Keratinocyte (primary cell): ENCODE measurements around the gene SOX10. TPM values are rescaled to one million over a fixed set of nuclear protein-coding genes. Genes with fewer than 3 reads are reported as not detected.

Experiments
- DNase-seq: peaks from one replicate; pipeline ENCODE4 v3.0.0-alpha.2; 2011; ENCODE audit warnings: low read depth, missing footprints, low spot score
- FAIRE-seq: peaks from 2 replicates; lab custom pipeline; 2011; peaks lifted over from hg19 to GRCh38; lab: Jason Lieb, UNC
- H2AFZ ChIP-seq: 2 replicates; pipeline ENCODE4 v1.6.0; 2012; ENCODE audit warnings: low read length, control low read depth, inconsistent platforms; ENCODE audit not compliant: control insufficient read depth
- H3K27ac ChIP-seq: 2 replicates; pipeline ENCODE4 v1.5.1; 2011; ENCODE audit warnings: low read length; ENCODE audit not compliant: control insufficient read depth, insufficient read depth
- H3K27me3 ChIP-seq: 3 replicates; pipeline ENCODE4 v1.6.0; 2011; ENCODE audit warnings: low read length; ENCODE audit not compliant: control insufficient read depth, insufficient read depth; ENCODE audit errors: extremely low read depth
- H3K36me3 ChIP-seq, 2 experiments: 2 replicates in 1 of 2; 3 replicates in 1 of 2; pipeline ENCODE4 v1.5.1; 2011; ENCODE audit warnings: low read length in 2 of 2, mild to moderate bottlenecking in 1 of 2; ENCODE audit not compliant: control insufficient read depth in 2 of 2, insufficient read depth in 2 of 2; ENCODE audit errors: extremely low read depth in 1 of 2
- H3K4me1 ChIP-seq: 3 replicates; pipeline ENCODE4 v1.5.1; 2011; ENCODE audit warnings: low read length; ENCODE audit not compliant: control insufficient read depth, insufficient read depth; ENCODE audit errors: extremely low read depth
- H3K4me2 ChIP-seq: 3 replicates; pipeline ENCODE4 v1.6.0; 2011; ENCODE audit warnings: low read depth, low read length; ENCODE audit not compliant: control insufficient read depth, insufficient read depth; ENCODE audit errors: extremely low read depth
- H3K4me3 ChIP-seq, 3 experiments: fragments of 200-600 bp in 1 of 3; sonication (generic) in 1 of 3; 2 replicates in 2 of 3; 3 replicates in 1 of 3; pipeline ENCODE4 v1.5.1; 2011 to 2016; ENCODE audit warnings: low read length in 3 of 3, mild to moderate bottlenecking in 3 of 3, control low read depth in 2 of 3, inconsistent platforms in 1 of 3, low read depth in 1 of 3, mixed read lengths in 1 of 3, mixed run types in 1 of 3, moderate library complexity in 1 of 3; ENCODE audit not compliant: control insufficient read depth in 2 of 3, insufficient read depth in 2 of 3; ENCODE audit errors: extremely low read depth in 1 of 3
- H3K79me2 ChIP-seq: 2 replicates; pipeline ENCODE4 v1.6.0; 2012; ENCODE audit warnings: low read length; ENCODE audit not compliant: control insufficient read depth, insufficient read depth
- H3K9ac ChIP-seq: 3 replicates; pipeline ENCODE4 v1.6.0; 2011; ENCODE audit warnings: low read length; ENCODE audit not compliant: control insufficient read depth, insufficient read depth; ENCODE audit errors: extremely low read depth
- H3K9me1 ChIP-seq: 3 replicates; pipeline ENCODE4 v1.6.0; 2011; ENCODE audit warnings: low read length; ENCODE audit not compliant: control insufficient read depth, insufficient read depth; ENCODE audit errors: extremely low read depth
- H3K9me3 ChIP-seq: 2 replicates; pipeline ENCODE4 v1.5.1; 2012; ENCODE audit warnings: low read depth, low read length; ENCODE audit not compliant: control insufficient read depth
- H4K20me1 ChIP-seq: 3 replicates; pipeline ENCODE4 v1.6.0; 2011; ENCODE audit warnings: low read length; ENCODE audit not compliant: control insufficient read depth, insufficient read depth; ENCODE audit errors: extremely low read depth
- CTCF ChIP-seq, 3 experiments: IDR thresholded peaks in 1 of 3; conservative IDR thresholded peaks in 1 of 3; optimal IDR thresholded peaks in 1 of 3; 2 replicates in 2 of 3; 3 replicates in 1 of 3; pipeline versions ENCODE3 to v1.5.1; 2011; ENCODE audit warnings: low read length in 3 of 3, mild to moderate bottlenecking in 3 of 3, moderate library complexity in 2 of 3, control low read depth in 1 of 3, inconsistent platforms in 1 of 3; ENCODE audit not compliant: insufficient read depth in 2 of 3; ENCODE audit errors: extremely low read depth in 1 of 3
- EZH2 ChIP-seq: IDR thresholded peaks from one replicate; pipeline ENCODE4 v1.6.1; 2012; ENCODE audit warnings: inconsistent platforms, mild to moderate bottlenecking, low read length, moderate library complexity
- dilution Hi-C: fragments of 300-500 bp; cut with MboI; formaldehyde crosslinking; loops from one replicate; pipeline ENCODE4 v1.7.0; 2020; ENCODE audit warnings: low sequenced_read_pairs; ENCODE audit not compliant: extremely low pct_ligation_motif_present
- polyA plus RNA-seq, 5 experiments: library from polyadenylated mRNA; depleted of rRNA in 3 of 5; stranded (reverse) in 3 of 5; stranded (forward) in 1 of 5; unstranded in 1 of 5; fragments of >200 nt; gene quantifications; 1 replicate in 1 of 5; 2 replicates in 3 of 5; 3 replicates in 1 of 5; pipeline versions ENCODE4 v1.2.1 to v1.2.3, GENCODE V29; 2011 to 2012; ENCODE audit warnings: missing spikeins in 2 of 5, low read depth in 1 of 5, low replicate concordance in 1 of 5

The SOX10 gene
- polyA plus RNA-seq, 1 donor (not counting 4 experiments of a cell fraction or from before 2014, with no cell fraction given) = not detected

DNA sequence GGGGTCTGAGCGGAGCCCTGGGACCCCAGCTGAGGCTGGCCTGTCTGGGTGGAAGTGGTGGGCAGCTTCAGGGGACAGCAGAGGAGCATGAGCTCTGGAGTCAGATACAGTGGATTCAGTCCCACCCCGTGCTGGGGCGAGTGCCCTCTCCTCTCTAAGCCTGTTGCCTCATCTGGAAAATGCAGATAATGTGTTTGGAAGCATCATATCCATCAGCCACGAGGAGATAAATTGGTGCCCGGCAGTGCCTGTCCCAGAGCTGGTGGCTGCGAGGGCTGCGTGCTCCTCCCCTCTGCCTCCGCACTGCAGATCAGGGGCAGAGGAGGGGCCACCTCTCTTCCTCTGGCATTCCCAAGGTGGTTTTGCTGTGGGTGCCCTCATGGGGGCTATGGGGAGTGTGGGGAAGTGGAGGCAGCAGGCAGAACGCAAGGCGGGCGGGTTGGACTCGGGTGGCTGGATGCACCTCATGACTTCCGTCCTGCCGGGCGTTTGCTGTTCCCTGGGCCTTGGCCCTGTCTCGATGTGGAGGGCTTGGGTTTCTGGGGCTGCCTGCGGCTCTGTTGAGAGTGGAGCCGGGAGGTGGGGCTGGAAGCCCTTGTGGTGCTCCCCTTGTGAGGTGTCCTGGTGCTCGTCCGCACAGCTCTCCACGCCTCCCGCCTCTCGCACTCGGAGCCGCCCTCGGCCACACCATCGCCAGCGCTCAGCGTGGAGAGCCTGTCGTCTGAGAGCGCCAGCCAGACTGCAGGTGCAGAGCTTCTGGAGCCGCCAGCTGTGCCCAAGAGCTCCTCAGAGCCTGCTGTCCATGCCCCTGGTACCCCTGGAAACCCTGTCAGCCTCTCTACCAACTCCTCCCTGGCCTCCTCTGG lies 57.4 kb downstream of the SOX10 start:
- no peaks in the 10 kb centered on the region for H3K9me1 ChIP-seq
- H3K27me3 ChIP-seq = no peaks in the 10 kb centered on the region
- H2AFZ ChIP-seq = no peak overlapping the region
- H3K36me3 ChIP-seq = peaks cover 62 to 65% of the 10 kb centered on the region in 2 experiments
- no peak overlapping the region for H3K9ac ChIP-seq
- no peak overlapping the region for H3K4me2 ChIP-seq
- peaks cover 66% of the 10 kb centered on the region for H3K79me2 ChIP-seq
- TF ChIP-seq CTCF (optimal IDR thresholded peaks at IDR 0.05 in 1 of 3, IDR thresholded peaks at IDR 0.05 in 1 of 3, conservative IDR thresholded peaks at IDR 0.05 in 1 of 3; ENCODE audit: extremely low read depth in 1 of 3, insufficient read depth in 2 of 3, low read length in 3 of 3) = no peak
- no peak for TF ChIP-seq EZH2
- no peak overlapping the region for H3K27ac ChIP-seq
- dilution Hi-C loops = no loop called here
- no peaks in the 10 kb centered on the region for H3K9me3 ChIP-seq
- H4K20me1 ChIP-seq = peaks cover 42% of the 10 kb centered on the region
- DNase-seq (no peak), FAIRE-seq (no peak)
- peaks cover under 1% of the 10 kb centered on the region for H3K4me1 ChIP-seq
- H3K4me3 ChIP-seq = no peak overlapping the region

DNA sequence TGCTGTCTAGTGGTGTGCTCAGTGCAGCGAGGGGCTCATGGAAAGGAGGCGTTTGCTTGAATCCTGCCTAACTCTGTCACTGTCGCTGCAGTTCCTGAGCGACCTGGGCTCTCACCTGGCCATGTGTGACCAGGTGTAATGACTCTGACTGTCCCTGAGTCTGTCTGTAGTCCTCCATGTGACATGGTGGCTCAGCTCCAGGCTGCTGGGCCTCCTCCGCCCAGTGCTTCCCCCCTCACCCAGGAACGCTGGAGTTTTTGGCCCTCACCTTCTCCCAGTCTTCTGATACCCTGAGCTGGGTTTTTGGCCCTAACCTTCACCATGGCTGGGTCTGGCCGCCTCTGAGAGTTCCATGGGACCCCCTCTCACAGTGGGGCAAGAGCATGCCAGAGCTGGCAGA lies 58.0 kb downstream of the SOX10 start:
- no peaks in the 10 kb centered on the region for H3K9me3 ChIP-seq
- H3K4me3 ChIP-seq = no peak overlapping the region
- FAIRE-seq (no peak), DNase-seq (no peak)
- no peak overlapping the region for H3K4me2 ChIP-seq
- dilution Hi-C loops = no loop called here
- H3K9ac ChIP-seq = no peak overlapping the region
- H2AFZ ChIP-seq = no peak overlapping the region
- no peaks in the 10 kb centered on the region for H3K4me1 ChIP-seq
- H3K36me3 ChIP-seq = peaks cover 62 to 65% of the 10 kb centered on the region in 2 experiments
- H3K27ac ChIP-seq = no peak overlapping the region
- H3K79me2 ChIP-seq = peaks cover 68% of the 10 kb centered on the region
- no peak for TF ChIP-seq CTCF (optimal IDR thresholded peaks at IDR 0.05 in 1 of 3, IDR thresholded peaks at IDR 0.05 in 1 of 3, conservative IDR thresholded peaks at IDR 0.05 in 1 of 3; ENCODE audit: extremely low read depth in 1 of 3, insufficient read depth in 2 of 3, low read length in 3 of 3)
- no peak for TF ChIP-seq EZH2
- H3K27me3 ChIP-seq = no peaks in the 10 kb centered on the region
- H3K9me1 ChIP-seq = no peaks in the 10 kb centered on the region
- peaks cover 38% of the 10 kb centered on the region for H4K20me1 ChIP-seq
